H1 (cell line): Measurements from ENCODE around the gene KRTAP10-5. TPM values are rescaled to one million over a fixed set of nuclear protein-coding genes. Genes with fewer than 3 reads are reported as not detected.
A peak's percentile ranks its signal among the peaks of the same experiment; 100 is the strongest.

ENCODE experiments used
- CTCF ChIA-PET: fragments of 300-600 bp; sonication (Branson Sonifier 250); formaldehyde crosslinking; loops from one replicate; lab custom pipeline; 2021; ENCODE audit not compliant: partially characterized antibody; lab: Charles Lee
- POLR2A ChIA-PET: fragments of 300-600 bp; sonication (Branson Sonifier 250); formaldehyde crosslinking; loops from one replicate; lab custom pipeline; 2021; ENCODE audit warnings: inconsistent platforms; ENCODE audit not compliant: partially characterized antibody; lab: Charles Lee
- DNase-seq, 2 experiments: peaks; one replicate each; pipeline versions ENCODE4 v3.0.0 to v3.0.0-alpha.2; 2010 to 2022; ENCODE audit warnings: low spot score in 2 of 2, low read depth in 1 of 2, mixed read lengths in 1 of 2
- FAIRE-seq: peaks from 2 replicates; lab custom pipeline; 2011; peaks lifted over from hg19 to GRCh38; lab: Jason Lieb, UNC
- H2AFZ ChIP-seq: 2 replicates; pipeline ENCODE4 v1.8.1; 2012; ENCODE audit warnings: low read length, inconsistent platforms
- H2AK5ac ChIP-seq: 2 replicates; pipeline ENCODE4 v1.6.1; 2013; ENCODE audit warnings: low read depth, low read length
- H2BK120ac ChIP-seq: replicated peaks from 2 replicates; pipeline ENCODE3; 2013; ENCODE audit warnings: low read depth, low read length, inconsistent platforms
- H2BK12ac ChIP-seq: 2 replicates; pipeline ENCODE4 v1.6.1; 2013; ENCODE audit warnings: low read depth, low read length
- H2BK15ac ChIP-seq: 2 replicates; pipeline ENCODE4 v1.6.1; 2013; ENCODE audit warnings: low read length
- H2BK20ac ChIP-seq: 2 replicates; pipeline ENCODE4 v1.6.1; 2013; ENCODE audit warnings: low read length
- H2BK5ac ChIP-seq: 2 replicates; pipeline ENCODE4 v1.6.1; 2013; ENCODE audit warnings: low read depth, low read length
- H3K14ac ChIP-seq: 2 replicates; pipeline ENCODE4 v1.6.1; 2013; ENCODE audit warnings: inconsistent platforms; ENCODE audit not compliant: insufficient read length
- H3K18ac ChIP-seq: 2 replicates; pipeline ENCODE4 v1.6.1; 2013; ENCODE audit warnings: low read length; ENCODE audit errors: extremely low read depth
- H3K23ac ChIP-seq: 2 replicates; pipeline ENCODE4 v1.6.1; 2013; ENCODE audit warnings: inconsistent platforms; ENCODE audit not compliant: insufficient read length
- H3K23me2 ChIP-seq: 2 replicates; pipeline ENCODE4 v1.6.1; 2013; ENCODE audit warnings: low read depth, low read length
- H3K27ac ChIP-seq: 2 replicates; pipeline ENCODE4 v1.6.1; 2011; ENCODE audit warnings: low read depth, low read length, inconsistent platforms
- H3K27me3 ChIP-seq, 4 experiments: replicated peaks in 1 of 4; 1 replicate in 1 of 4; 2 replicates in 3 of 4; pipeline versions ENCODE4 v1.6.1 to v1.8.1; 2011 to 2013; ENCODE audit warnings: low read length in 3 of 4, mild to moderate bottlenecking in 3 of 4, inconsistent platforms in 2 of 4, mixed read lengths in 2 of 4, moderate library complexity in 1 of 4; ENCODE audit not compliant: control insufficient read depth in 3 of 4, insufficient read depth in 3 of 4; ENCODE audit errors: extremely low read depth in 1 of 4
- H3K36me3 ChIP-seq, 4 experiments: 2 replicates each; pipeline versions ENCODE4 v1.6.1 to v1.8.1; 2011 to 2013; ENCODE audit warnings: mild to moderate bottlenecking in 4 of 4, low read length in 3 of 4, moderate library complexity in 2 of 4, control low read depth in 1 of 4, inconsistent platforms in 1 of 4; ENCODE audit not compliant: insufficient read depth in 4 of 4, control insufficient read depth in 2 of 4
- H3K4ac ChIP-seq: replicated peaks from 2 replicates; pipeline ENCODE3; 2013; ENCODE audit warnings: low read length, low read depth, mixed read lengths, inconsistent platforms; ENCODE audit not compliant: insufficient read length
- H3K4me1 ChIP-seq, 4 experiments: replicated peaks in 1 of 4; 1 replicate in 1 of 4; 2 replicates in 3 of 4; pipeline versions ENCODE4 v1.6.1 to v1.8.1; 2011 to 2013; ENCODE audit warnings: low read length in 3 of 4, inconsistent platforms in 2 of 4, mixed read lengths in 1 of 4; ENCODE audit not compliant: insufficient read depth in 4 of 4, control insufficient read depth in 3 of 4
- H3K4me2 ChIP-seq, 2 experiments: 2 replicates each; pipeline versions ENCODE4 v1.6.1 to v1.8.1; 2011 to 2013; ENCODE audit warnings: low read depth in 2 of 2, low read length in 2 of 2, control low read depth in 1 of 2, inconsistent platforms in 1 of 2, mild to moderate bottlenecking in 1 of 2; ENCODE audit not compliant: insufficient read depth in 1 of 2
- H3K4me3 ChIP-seq, 4 experiments: fragments of 200-600, 300-600 bp in 1 of 4; sonication (generic), shearing (Covaris generic), sonication (Bioruptor Twin) in 1 of 4; 2 replicates each; pipeline versions ENCODE4 v1.5.1 to v1.8.1; 2011 to 2016; ENCODE audit warnings: low read length in 4 of 4, low read depth in 3 of 4, control low read depth in 2 of 4, inconsistent platforms in 2 of 4, mild to moderate bottlenecking in 2 of 4, mixed read lengths in 1 of 4, moderate library complexity in 1 of 4; ENCODE audit not compliant: insufficient read depth in 2 of 4; ENCODE audit errors: extremely low read depth in 1 of 4
- H3K56ac ChIP-seq: replicated peaks from 2 replicates; pipeline ENCODE3; 2013; ENCODE audit warnings: low read depth, mild to moderate bottlenecking, mixed read lengths, low read length, inconsistent platforms; ENCODE audit not compliant: insufficient read length
- H3K79me1 ChIP-seq: 2 replicates; pipeline ENCODE4 v1.6.1; 2013; ENCODE audit warnings: low read depth, low read length, control low read depth
- H3K79me2 ChIP-seq, 2 experiments: 2 replicates each; pipeline versions ENCODE4 v1.6.1 to v1.8.1; 2012 to 2013; ENCODE audit warnings: low read length in 2 of 2, mild to moderate bottlenecking in 2 of 2, inconsistent platforms in 1 of 2; ENCODE audit not compliant: insufficient read depth in 2 of 2, control insufficient read depth in 1 of 2
- H3K9ac ChIP-seq, 4 experiments: replicated peaks in 1 of 4; 1 replicate in 1 of 4; 2 replicates in 3 of 4; pipeline versions ENCODE4 v1.6.1 to v1.8.1; 2011 to 2013; ENCODE audit warnings: low read depth in 3 of 4, low read length in 3 of 4, control low read depth in 2 of 4, mild to moderate bottlenecking in 2 of 4, moderate library complexity in 2 of 4, inconsistent platforms in 1 of 4; ENCODE audit errors: extremely low read depth in 1 of 4
- H3K9me3 ChIP-seq, 2 experiments: 2 replicates each; pipeline versions ENCODE4 v1.6.1 to v1.8.1; 2012 to 2013; ENCODE audit warnings: mild to moderate bottlenecking in 2 of 2, moderate library complexity in 2 of 2, control low read depth in 1 of 2, inconsistent platforms in 1 of 2, low read depth in 1 of 2, low read length in 1 of 2, mixed read lengths in 1 of 2; ENCODE audit not compliant: insufficient read depth in 2 of 2
- H4K20me1 ChIP-seq, 2 experiments: replicated peaks in 1 of 2; 2 replicates each; pipeline versions ENCODE3 to v1.8.1; 2011 to 2013; ENCODE audit warnings: inconsistent platforms in 2 of 2, low read length in 2 of 2, mild to moderate bottlenecking in 1 of 2; ENCODE audit not compliant: insufficient read depth in 2 of 2, control insufficient read depth in 1 of 2
- H4K5ac ChIP-seq: 2 replicates; pipeline ENCODE4 v1.6.1; 2013; ENCODE audit warnings: low read length, low read depth, mixed read lengths, inconsistent platforms; ENCODE audit not compliant: insufficient read length
- H4K8ac ChIP-seq: 2 replicates; pipeline ENCODE4 v1.8.0; 2013; ENCODE audit warnings: mild to moderate bottlenecking, moderate library complexity, low read length, inconsistent platforms; ENCODE audit not compliant: insufficient read depth; ENCODE audit errors: extremely low read depth
- H4K91ac ChIP-seq: replicated peaks from 2 replicates; pipeline ENCODE3; 2013; ENCODE audit warnings: low read length, mixed read lengths, inconsistent platforms; ENCODE audit not compliant: insufficient read length
- CBX5 ChIP-seq: fragments of 300-800, 300-1000 bp; sonication (generic); IDR thresholded peaks from 2 replicates; pipeline ENCODE4 v1.7.1; 2016; ENCODE audit warnings: antibody characterized with exemption, low read length, low read depth
- CTBP2 ChIP-seq: IDR thresholded peaks from 2 replicates; pipeline ENCODE4 v1.7.0; 2011; ENCODE audit warnings: borderline replicate concordance, mild to moderate bottlenecking, moderate library complexity, mixed read lengths, low read length; ENCODE audit not compliant: insufficient read depth, insufficient read length
- E2F6 ChIP-seq: IDR thresholded peaks from 2 replicates; pipeline ENCODE4 v1.6.1; 2012; ENCODE audit warnings: inconsistent platforms
- EP300 ChIP-seq, 2 experiments: IDR thresholded peaks; 1 replicate in 1 of 2; 2 replicates in 1 of 2; pipeline ENCODE4 v1.6.1; 2011 to 2012; ENCODE audit warnings: low read depth in 2 of 2, low read length in 2 of 2, mild to moderate bottlenecking in 2 of 2, borderline replicate concordance in 1 of 2, inconsistent platforms in 1 of 2, moderate library complexity in 1 of 2
- NRF1 ChIP-seq: IDR thresholded peaks from 2 replicates; pipeline ENCODE4 v1.6.1; 2011; ENCODE audit warnings: mild to moderate bottlenecking, low read depth, low read length, improper control_type of control experiment
- POLR2A ChIP-seq, 2 experiments: IDR thresholded peaks; 1 replicate in 1 of 2; 2 replicates in 1 of 2; pipeline ENCODE4 v1.6.1; 2011; ENCODE audit warnings: low read depth in 2 of 2, low read length in 2 of 2, mild to moderate bottlenecking in 2 of 2; ENCODE audit errors: control extremely low read depth in 1 of 2
- RBBP5 ChIP-seq: IDR thresholded peaks from 2 replicates; pipeline ENCODE4 v1.7.1; 2012; ENCODE audit warnings: low read depth, mild to moderate bottlenecking, inconsistent platforms, low read length, moderate library complexity, borderline replicate concordance
- RNF2 ChIP-seq: fragments of 200-900, 300-1000 bp; sonication (generic); IDR thresholded peaks from 2 replicates; pipeline ENCODE4 v1.7.1; 2016; ENCODE audit warnings: borderline replicate concordance, low read depth, mild to moderate bottlenecking, antibody characterized with exemption, low read length; ENCODE audit not compliant: poor library complexity, severe bottlenecking; ENCODE audit errors: missing control alignments
- TCF12 ChIP-seq: IDR thresholded peaks from 2 replicates; pipeline ENCODE4 v1.6.1; 2011; ENCODE audit warnings: low read depth, mild to moderate bottlenecking, low read length
- WGBS, 2 experiments: shearing (Covaris generic) in 1 of 2; methylation state at CpG; one replicate each; pipeline versions ENCODE4 v1.1.6 to v1.1.7; 2013 to 2015; ENCODE audit warnings: low lambda C conversion rate in 2 of 2, mixed read lengths in 2 of 2, inconsistent platforms in 1 of 2, low coverage in 1 of 2, missing lambda C conversion rate in 1 of 2; ENCODE audit not compliant: insufficient replicate concordance in 2 of 2, insufficient coverage in 1 of 2, insufficient read length in 1 of 2; ENCODE audit errors: extremely low coverage in 1 of 2, missing lambda C conversion rate in 1 of 2; 5-methylcytosine and 5-hydroxymethylcytosine counted together
- polyA plus RNA-seq, 7 experiments: library from polyadenylated mRNA; depleted of rRNA in 3 of 7; stranded (reverse) in 5 of 7; unstranded in 2 of 7; fragments of >200 nt in 5 of 7; fragments of 200-250 nt in 2 of 7; gene quantifications; 1 replicate in 5 of 7; 2 replicates in 1 of 7; 4 replicates in 1 of 7; pipeline versions ENCODE4 v1.2.1 to v1.2.3, GENCODE V29; 2011 to 2013; ENCODE audit warnings: missing spikeins in 2 of 7, mixed read lengths in 2 of 7
- total RNA-seq: library from RNA; stranded (reverse); fragmentation: NEBNext Ultra II Directional; extraction: Animal tissue kit (Norgen Biotek cat#: 25700); gene quantifications from 2 replicates; pipeline ENCODE4 v1.2.1, GENCODE V29; 2021

Gene KRTAP10-5
- total and polyA plus RNA-seq, 2 of the 8 experiments (the other 6 are each of a cell fraction or from before 2014, with no cell fraction given), result 0.09 TPM; not detected in 1

- Histone ChIP-seq H3K23me2 (no peaks in the 10 kb centered on the region), H3K9me3 (peaks cover 1 to 4% of the 10 kb centered on the region in 2 experiments; a peak in 1 of 4 replicates), H2BK20ac (peak overlapping the region; percentile 91), H3K4ac (peak overlapping the region; percentile 40), H3K18ac (no peak overlapping the region; the same call in 1 of the 2 replicates), H2BK15ac (peak overlapping the region; percentile 12; the same call in 1 of the 2 replicates), H3K27ac (no peak overlapping the region), H3K27me3 (no peaks in the 10 kb centered on the region), H4K20me1 (no peaks in the 10 kb centered on the region), H3K23ac (no peak overlapping the region), H3K79me1 (no peaks in the 10 kb centered on the region), H4K91ac (peak overlapping the region; percentile 66), H3K4me2 (peak overlapping the region in 1 of 2 experiments; percentile 61; a peak in 1 of 4 replicates), H3K9ac (no peak overlapping the region), H4K8ac (no peak overlapping the region), H2BK12ac (peak overlapping the region; percentile 45), H2AK5ac (no peak overlapping the region; the same call in 1 of the 2 replicates), H3K56ac (no peak overlapping the region), H3K79me2 (no peaks in the 10 kb centered on the region), H2AFZ (no peak overlapping the region), H2BK5ac (peak overlapping the region; percentile 94; the same call in 1 of the 2 replicates), H3K4me3 (no peak overlapping the region), H2BK120ac (peak overlapping the region; percentile 30), H3K4me1 (peaks cover 6 to 35% (median 16%) of the 10 kb centered on the region in 4 experiments), H3K14ac (no peak overlapping the region), H3K36me3 (no peaks in the 10 kb centered on the region), H4K5ac (peak overlapping the region; percentile 6)
- FAIRE-seq, result peak; percentile 62
- WGBS, 2 experiments, result 76% methylated on average over 5 of the region's 5 CpGs; no CpG with 5 or more reads in 1 of the 2 experiments
- ChIA-PET POLR2A (interaction anchor here (1.8 kb wide), 1 partner anchor 10 kb away, joined by 4 read pairs; no protein-coding TSS in a partner anchor), CTCF (interaction anchor here (0.9 to 1.5 kb wide), 5 partner anchors 33 to 246 kb away, joined by 3 to 4 read pairs (median 3); no protein-coding TSS in a partner anchor)
- DNase-seq, result peak in 1 of 2 experiments; percentile 44
- no peak for TF ChIP-seq CTBP2
- no peak for TF ChIP-seq RBBP5
- no peak for TF ChIP-seq NRF1
- no peak for TF ChIP-seq EP300 (IDR thresholded peaks at IDR 0.05; ENCODE audit: borderline replicate concordance in 1 of 2, low read depth in 2 of 2, low read length in 2 of 2)
- TF ChIP-seq TCF12, result no peak
- no peak for TF ChIP-seq RNF2
- TF ChIP-seq E2F6, result no peak
- no peak for TF ChIP-seq CBX5
- no peak for TF ChIP-seq POLR2A (IDR thresholded peaks at IDR 0.05; ENCODE audit: control extremely low read depth in 1 of 2, low read depth in 2 of 2, low read length in 2 of 2)
Observed at GRCh38 chr21:44547656-44548331, 32.6 kb downstream of the KRTAP10-5 start.
